ENCODE results near the gene PLIN4.

- TF ChIP-seq POLR2AphosphoS5 (IDR thresholded peaks at IDR 0.05; ENCODE audit: insufficient read depth in 1 of 2, low read depth in 1 of 2) (no peak), CTCF (IDR thresholded peaks at IDR 0.05) (no peak)
These were observed 7.3 kb upstream of the PLIN4 start for GRCh38 chr19:4525563-4526002.

Measured in vagina (tissue), 2 donors.